HEK293 (cell line): ENCODE results near the gene ALOX15.

Experiments used
- CTCF ChIA-PET: fragments of 350-600 bp; formaldehyde crosslinking; extraction: SDS; loops from one replicate; lab custom pipeline; 2021; ENCODE audit warnings: antibody characterized with exemption; lab: Yijun Ruan, JAX
- POLR2A ChIA-PET: fragments of 300-600 bp; formaldehyde crosslinking; extraction: SDS; loops from one replicate; lab custom pipeline; 2020; ENCODE audit warnings: antibody characterized with exemption, inconsistent platforms; lab: Yijun Ruan, JAX
- H3K27ac ChIP-seq: fragments of 200-500 bp; sonication (Bioruptor generic); 2 replicates; pipeline ENCODE4 v1.5.1; 2014; ENCODE audit warnings: low read depth, low read length, control low read depth, inconsistent platforms; ENCODE audit errors: extremely low read depth
- H3K36me3 ChIP-seq, 2 experiments: fragments of 200-500 bp in 1 of 2; sonication (Bioruptor generic) in 1 of 2; 1 replicate in 1 of 2; 2 replicates in 1 of 2; pipeline ENCODE4 v1.5.1; 2014 to 2017; ENCODE audit warnings: inconsistent platforms in 2 of 2, low read length in 2 of 2; ENCODE audit not compliant: control insufficient read depth in 2 of 2, insufficient read depth in 1 of 2
- H3K4me1 ChIP-seq: fragments of 200-500 bp; sonication (Bioruptor generic); 2 replicates; pipeline ENCODE4 v1.5.1; 2014; ENCODE audit warnings: mild to moderate bottlenecking, low read length, inconsistent platforms; ENCODE audit not compliant: control insufficient read depth, insufficient read depth
- H3K4me3 ChIP-seq: 2 replicates; pipeline ENCODE4 v1.5.1; 2011; ENCODE audit warnings: low read depth, mild to moderate bottlenecking, control low read depth, low read length, moderate library complexity
- H3K9me3 ChIP-seq: fragments of 200-500 bp; sonication (Bioruptor generic); 2 replicates; pipeline ENCODE4 v1.5.1; 2014; ENCODE audit warnings: low read depth, low read length, inconsistent platforms; ENCODE audit not compliant: control insufficient read depth, insufficient read depth
- BCL11A ChIP-seq: fragments of 450-650 bp; formaldehyde crosslinking; IDR thresholded peaks from 2 replicates; pipeline ENCODE4 v1.5.1; 2016; ENCODE audit warnings: low read depth, missing biosample characterization, missing genetic modification characterization
- EGR2 ChIP-seq: fragments of 450-650 bp; formaldehyde crosslinking; IDR thresholded peaks from 2 replicates; pipeline ENCODE4 v1.5.1; 2016; ENCODE audit warnings: low read depth, missing biosample characterization, missing genetic modification characterization
- GFI1B ChIP-seq: fragments of 450-650 bp; formaldehyde crosslinking; IDR thresholded peaks from 2 replicates; pipeline ENCODE4 v1.5.1; 2016; ENCODE audit warnings: missing biosample characterization, missing genetic modification characterization
- IKZF3 ChIP-seq: fragments of 450-650 bp; IDR thresholded peaks from 2 replicates; pipeline ENCODE4 v1.5.0; 2018; ENCODE audit warnings: missing biosample characterization, mild to moderate bottlenecking, missing genetic modification characterization, moderate library complexity
- KLF16 ChIP-seq: fragments of 450-650 bp; formaldehyde crosslinking; IDR thresholded peaks from 2 replicates; pipeline ENCODE4 v1.5.1; 2017; ENCODE audit warnings: missing biosample characterization, missing genetic modification characterization
- OSR2 ChIP-seq: fragments of 450-650 bp; formaldehyde crosslinking; IDR thresholded peaks from 2 replicates; pipeline ENCODE4 v1.5.1; 2016; ENCODE audit warnings: missing biosample characterization, missing genetic modification characterization
- PRDM1 ChIP-seq: fragments of 450-650 bp; formaldehyde crosslinking; IDR thresholded peaks from 2 replicates; pipeline ENCODE4; 2016; ENCODE audit warnings: missing biosample characterization, missing genetic modification characterization
- REPIN1 ChIP-seq: fragments of 450-650 bp; formaldehyde crosslinking; IDR thresholded peaks from 2 replicates; pipeline ENCODE4 v1.5.1; 2017; ENCODE audit warnings: missing biosample characterization, missing genetic modification characterization, low read depth
- SETDB1 ChIP-seq: IDR thresholded peaks from one replicate; pipeline ENCODE4 v1.6.1; 2017; ENCODE audit warnings: mild to moderate bottlenecking, low read length, moderate library complexity, mixed read lengths; ENCODE audit not compliant: insufficient read length
- WT1 ChIP-seq: fragments of 450-650 bp; formaldehyde crosslinking; IDR thresholded peaks from 2 replicates; pipeline ENCODE4 v1.5.1; 2016; ENCODE audit warnings: missing biosample characterization, missing genetic modification characterization
- ZBTB48 ChIP-seq: fragments of 450-650 bp; formaldehyde crosslinking; IDR thresholded peaks from 2 replicates; pipeline ENCODE4 v1.5.1; 2016; ENCODE audit warnings: missing biosample characterization, missing genetic modification characterization
- ZFHX2 ChIP-seq: fragments of 450-650 bp; formaldehyde crosslinking; conservative IDR thresholded peaks from 2 replicates; pipeline ENCODE4 v1.5.1; 2016; ENCODE audit warnings: missing biosample characterization, missing genetic modification characterization
- ZNF121 ChIP-seq: fragments of 450-650 bp; formaldehyde crosslinking; IDR thresholded peaks from 2 replicates; pipeline ENCODE4 v1.5.1; 2016; ENCODE audit warnings: missing biosample characterization, missing genetic modification characterization
- ZNF174 ChIP-seq: fragments of 450-650 bp; formaldehyde crosslinking; IDR thresholded peaks from 2 replicates; pipeline ENCODE4 v1.5.0; 2017; ENCODE audit warnings: missing biosample characterization, mild to moderate bottlenecking, missing genetic modification characterization
- ZNF366 ChIP-seq: fragments of 450-650 bp; formaldehyde crosslinking; conservative IDR thresholded peaks from 2 replicates; pipeline ENCODE4 v1.5.1; 2016; ENCODE audit warnings: missing biosample characterization, missing genetic modification characterization
- ZNF600 ChIP-seq: fragments of 450-650 bp; formaldehyde crosslinking; IDR thresholded peaks from 2 replicates; pipeline ENCODE4 v1.5.1; 2016; ENCODE audit warnings: missing biosample characterization, missing genetic modification characterization
- ZNF670 ChIP-seq: fragments of 450-650 bp; formaldehyde crosslinking; IDR thresholded peaks from 2 replicates; pipeline ENCODE4 v1.5.1; 2016; ENCODE audit warnings: missing biosample characterization, missing genetic modification characterization, low read depth
- ZNF768 ChIP-seq: fragments of 450-650 bp; formaldehyde crosslinking; IDR thresholded peaks from 2 replicates; pipeline ENCODE4 v1.5.1; 2018; ENCODE audit warnings: missing biosample characterization, mild to moderate bottlenecking, missing genetic modification characterization
- ZNF776 ChIP-seq: fragments of 450-650 bp; formaldehyde crosslinking; IDR thresholded peaks from 2 replicates; pipeline ENCODE4 v1.5.0; 2017; ENCODE audit warnings: missing biosample characterization, missing genetic modification characterization, borderline replicate concordance
- ZNF830 ChIP-seq: fragments of 450-650 bp; IDR thresholded peaks from 2 replicates; pipeline ENCODE4 v1.5.0; 2018; ENCODE audit warnings: missing biosample characterization, missing genetic modification characterization, low read depth, mild to moderate bottlenecking, moderate library complexity
- ZSCAN23 ChIP-seq: fragments of 450-650 bp; formaldehyde crosslinking; IDR thresholded peaks from 2 replicates; pipeline ENCODE4 v1.5.1; 2016; ENCODE audit warnings: missing biosample characterization, missing genetic modification characterization
- ZSCAN30 ChIP-seq: fragments of 450-650 bp; IDR thresholded peaks from 2 replicates; pipeline ENCODE4 v1.5.1; 2018; ENCODE audit warnings: missing biosample characterization, mild to moderate bottlenecking, missing genetic modification characterization, moderate library complexity
- TF ChIP-seq, protein P1 (sequence below): fragments of 450-650 bp; formaldehyde crosslinking; IDR thresholded peaks from 2 replicates; pipeline ENCODE4 v1.5.1; 2016; ENCODE audit warnings: missing biosample characterization, missing genetic modification characterization, borderline replicate concordance
- TF ChIP-seq, protein P2 (sequence below): fragments of 450-650 bp; formaldehyde crosslinking; IDR thresholded peaks from 2 replicates; pipeline ENCODE4 v1.5.1; 2016; ENCODE audit warnings: missing biosample characterization, missing genetic modification characterization, borderline replicate concordance
- TF ChIP-seq, protein P3 (sequence below): fragments of 450-650 bp; formaldehyde crosslinking; IDR thresholded peaks from 2 replicates; pipeline ENCODE4 v1.5.1; 2016; ENCODE audit warnings: missing biosample characterization, missing genetic modification characterization, borderline replicate concordance

ALOX15 gene

DNA sequence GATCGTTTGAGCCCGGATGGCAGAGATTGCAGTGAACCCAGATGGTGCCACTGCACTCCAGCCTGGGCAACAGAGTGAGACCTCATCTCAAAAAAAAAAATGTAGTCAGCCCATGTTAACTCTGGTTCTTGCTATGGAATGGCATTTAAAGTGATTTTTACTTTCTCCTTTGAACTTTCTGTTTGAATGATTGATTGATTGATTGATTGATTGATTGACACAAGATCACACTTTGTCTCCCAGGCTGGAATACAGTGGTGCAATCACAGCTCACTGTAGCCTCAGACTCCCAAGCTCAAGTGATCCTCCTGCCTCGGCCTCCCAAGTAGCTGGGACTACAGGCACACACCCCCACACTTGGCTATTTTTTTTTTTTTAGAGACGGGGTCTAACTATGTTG lies 40.2 kb downstream of the ALOX15 start:
- Histone ChIP-seq H3K27ac (no peak overlapping the region), H3K4me1 (peaks cover 27% of the 10 kb centered on the region), H3K9me3 (no peaks in the 10 kb centered on the region), H3K36me3 (no peaks in the 10 kb centered on the region), H3K4me3 (no peak overlapping the region)
- POLR2A ChIA-PET: no interaction called here
- CTCF ChIA-PET: interaction anchor here (0.6 to 4.2 kb wide), 4 partner anchors 8 to 375 kb away, joined by 3 to 22 read pairs (median 9); no protein-coding TSS in a partner anchor
- TF ChIP-seq ZNF366 (tag by site-specific recombination) (no peak), ZNF670 (tag by site-specific recombination) (no peak), ZNF121 (tag by site-specific recombination) (0 out of 2 replicates have a peak, but pooled peaks have one; percentile 70)
- TF ChIP-seq, protein P1, sequence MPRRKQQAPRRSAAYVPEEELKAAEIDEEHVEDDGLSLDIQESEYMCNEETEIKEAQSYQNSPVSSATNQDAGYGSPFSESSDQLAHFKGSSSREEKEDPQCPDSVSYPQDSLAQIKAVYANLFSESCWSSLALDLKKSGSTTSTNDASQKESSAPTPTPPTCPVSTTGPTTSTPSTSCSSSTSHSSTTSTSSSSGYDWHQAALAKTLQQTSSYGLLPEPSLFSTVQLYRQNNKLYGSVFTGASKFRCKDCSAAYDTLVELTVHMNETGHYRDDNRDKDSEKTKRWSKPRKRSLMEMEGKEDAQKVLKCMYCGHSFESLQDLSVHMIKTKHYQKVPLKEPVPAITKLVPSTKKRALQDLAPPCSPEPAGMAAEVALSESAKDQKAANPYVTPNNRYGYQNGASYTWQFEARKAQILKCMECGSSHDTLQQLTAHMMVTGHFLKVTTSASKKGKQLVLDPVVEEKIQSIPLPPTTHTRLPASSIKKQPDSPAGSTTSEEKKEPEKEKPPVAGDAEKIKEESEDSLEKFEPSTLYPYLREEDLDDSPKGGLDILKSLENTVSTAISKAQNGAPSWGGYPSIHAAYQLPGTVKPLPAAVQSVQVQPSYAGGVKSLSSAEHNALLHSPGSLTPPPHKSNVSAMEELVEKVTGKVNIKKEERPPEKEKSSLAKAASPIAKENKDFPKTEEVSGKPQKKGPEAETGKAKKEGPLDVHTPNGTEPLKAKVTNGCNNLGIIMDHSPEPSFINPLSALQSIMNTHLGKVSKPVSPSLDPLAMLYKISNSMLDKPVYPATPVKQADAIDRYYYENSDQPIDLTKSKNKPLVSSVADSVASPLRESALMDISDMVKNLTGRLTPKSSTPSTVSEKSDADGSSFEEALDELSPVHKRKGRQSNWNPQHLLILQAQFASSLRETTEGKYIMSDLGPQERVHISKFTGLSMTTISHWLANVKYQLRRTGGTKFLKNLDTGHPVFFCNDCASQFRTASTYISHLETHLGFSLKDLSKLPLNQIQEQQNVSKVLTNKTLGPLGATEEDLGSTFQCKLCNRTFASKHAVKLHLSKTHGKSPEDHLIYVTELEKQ: peak; percentile 66; the same call in 1 of the 2 replicates

DNA sequence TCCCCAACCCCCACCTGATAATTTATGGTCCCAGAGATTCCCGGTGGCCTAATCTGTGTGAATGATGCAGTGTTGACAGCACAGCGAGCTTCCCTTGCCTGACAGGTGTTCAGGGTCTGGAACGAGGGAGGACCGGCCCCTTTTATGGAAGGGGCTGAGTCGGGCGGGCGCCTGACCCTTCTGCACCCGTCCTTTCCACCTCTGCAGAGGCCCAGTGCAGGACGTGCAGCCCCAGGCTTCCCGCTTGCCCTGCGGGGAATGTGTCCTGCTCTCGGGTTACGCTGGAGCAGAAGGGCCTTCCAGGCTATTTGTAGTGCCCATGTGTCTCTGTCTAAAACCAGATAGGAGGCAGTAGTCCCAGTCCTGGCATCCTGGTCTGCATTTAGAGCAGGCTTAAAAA lies 40.9 kb downstream of the ALOX15 start:
- CTCF ChIA-PET: interaction anchor here (0.6 to 4.2 kb wide), 7 partner anchors 9 to 62 kb away, joined by 3 to 22 read pairs (median 3); no protein-coding TSS in a partner anchor
- H3K4me3 ChIP-seq: no peak overlapping the region
- TF ChIP-seq ZNF174 (tag by site-specific recombination) (no peak), PRDM1 (no peak), ZNF768 (tag by site-specific recombination) (no peak), EGR2 (tag by site-specific recombination) (no peak), KLF16 (no peak), ZNF776 (tag by site-specific recombination) (no peak), GFI1B (tag by site-specific recombination) (no peak), ZNF830 (tag by site-specific recombination) (no peak), ZBTB48 (tag by site-specific recombination) (0 out of 2 replicates have a peak, but pooled peaks have one; percentile 6), ZNF600 (tag by site-specific recombination) (peak; percentile 36; the same call in 1 of the 2 replicates), IKZF3 (tag by site-specific recombination) (peak; percentile 10; the same call in 1 of the 2 replicates), SETDB1 (no peak), REPIN1 (tag by site-specific recombination) (no peak), ZSCAN30 (tag by site-specific recombination) (no peak), WT1 (tag by site-specific recombination) (no peak), BCL11A (no peak), OSR2 (peak; percentile 70; the same call in 1 of the 2 replicates), ZFHX2 (no peak), ZSCAN23 (tag by site-specific recombination) (no peak)
- TF ChIP-seq, protein P2, sequence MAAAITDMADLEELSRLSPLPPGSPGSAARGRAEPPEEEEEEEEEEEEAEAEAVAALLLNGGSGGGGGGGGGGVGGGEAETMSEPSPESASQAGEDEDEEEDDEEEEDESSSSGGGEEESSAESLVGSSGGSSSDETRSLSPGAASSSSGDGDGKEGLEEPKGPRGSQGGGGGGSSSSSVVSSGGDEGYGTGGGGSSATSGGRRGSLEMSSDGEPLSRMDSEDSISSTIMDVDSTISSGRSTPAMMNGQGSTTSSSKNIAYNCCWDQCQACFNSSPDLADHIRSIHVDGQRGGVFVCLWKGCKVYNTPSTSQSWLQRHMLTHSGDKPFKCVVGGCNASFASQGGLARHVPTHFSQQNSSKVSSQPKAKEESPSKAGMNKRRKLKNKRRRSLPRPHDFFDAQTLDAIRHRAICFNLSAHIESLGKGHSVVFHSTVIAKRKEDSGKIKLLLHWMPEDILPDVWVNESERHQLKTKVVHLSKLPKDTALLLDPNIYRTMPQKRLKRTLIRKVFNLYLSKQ (tag by site-specific recombination): no peak
- TF ChIP-seq, protein P3, sequence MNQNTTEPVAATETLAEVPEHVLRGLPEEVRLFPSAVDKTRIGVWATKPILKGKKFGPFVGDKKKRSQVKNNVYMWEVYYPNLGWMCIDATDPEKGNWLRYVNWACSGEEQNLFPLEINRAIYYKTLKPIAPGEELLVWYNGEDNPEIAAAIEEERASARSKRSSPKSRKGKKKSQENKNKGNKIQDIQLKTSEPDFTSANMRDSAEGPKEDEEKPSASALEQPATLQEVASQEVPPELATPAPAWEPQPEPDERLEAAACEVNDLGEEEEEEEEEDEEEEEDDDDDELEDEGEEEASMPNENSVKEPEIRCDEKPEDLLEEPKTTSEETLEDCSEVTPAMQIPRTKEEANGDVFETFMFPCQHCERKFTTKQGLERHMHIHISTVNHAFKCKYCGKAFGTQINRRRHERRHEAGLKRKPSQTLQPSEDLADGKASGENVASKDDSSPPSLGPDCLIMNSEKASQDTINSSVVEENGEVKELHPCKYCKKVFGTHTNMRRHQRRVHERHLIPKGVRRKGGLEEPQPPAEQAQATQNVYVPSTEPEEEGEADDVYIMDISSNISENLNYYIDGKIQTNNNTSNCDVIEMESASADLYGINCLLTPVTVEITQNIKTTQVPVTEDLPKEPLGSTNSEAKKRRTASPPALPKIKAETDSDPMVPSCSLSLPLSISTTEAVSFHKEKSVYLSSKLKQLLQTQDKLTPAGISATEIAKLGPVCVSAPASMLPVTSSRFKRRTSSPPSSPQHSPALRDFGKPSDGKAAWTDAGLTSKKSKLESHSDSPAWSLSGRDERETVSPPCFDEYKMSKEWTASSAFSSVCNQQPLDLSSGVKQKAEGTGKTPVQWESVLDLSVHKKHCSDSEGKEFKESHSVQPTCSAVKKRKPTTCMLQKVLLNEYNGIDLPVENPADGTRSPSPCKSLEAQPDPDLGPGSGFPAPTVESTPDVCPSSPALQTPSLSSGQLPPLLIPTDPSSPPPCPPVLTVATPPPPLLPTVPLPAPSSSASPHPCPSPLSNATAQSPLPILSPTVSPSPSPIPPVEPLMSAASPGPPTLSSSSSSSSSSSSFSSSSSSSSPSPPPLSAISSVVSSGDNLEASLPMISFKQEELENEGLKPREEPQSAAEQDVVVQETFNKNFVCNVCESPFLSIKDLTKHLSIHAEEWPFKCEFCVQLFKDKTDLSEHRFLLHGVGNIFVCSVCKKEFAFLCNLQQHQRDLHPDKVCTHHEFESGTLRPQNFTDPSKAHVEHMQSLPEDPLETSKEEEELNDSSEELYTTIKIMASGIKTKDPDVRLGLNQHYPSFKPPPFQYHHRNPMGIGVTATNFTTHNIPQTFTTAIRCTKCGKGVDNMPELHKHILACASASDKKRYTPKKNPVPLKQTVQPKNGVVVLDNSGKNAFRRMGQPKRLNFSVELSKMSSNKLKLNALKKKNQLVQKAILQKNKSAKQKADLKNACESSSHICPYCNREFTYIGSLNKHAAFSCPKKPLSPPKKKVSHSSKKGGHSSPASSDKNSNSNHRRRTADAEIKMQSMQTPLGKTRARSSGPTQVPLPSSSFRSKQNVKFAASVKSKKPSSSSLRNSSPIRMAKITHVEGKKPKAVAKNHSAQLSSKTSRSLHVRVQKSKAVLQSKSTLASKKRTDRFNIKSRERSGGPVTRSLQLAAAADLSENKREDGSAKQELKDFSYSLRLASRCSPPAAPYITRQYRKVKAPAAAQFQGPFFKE (tag by site-specific recombination): no peak

More for the DNA sequence above, 40.9 kb downstream of the ALOX15 start:
- POLR2A ChIA-PET: interaction anchor here (2.9 kb wide), 1 partner anchor 16 kb away, joined by 12 read pairs; the partner anchor contains the start of gene SMTNL2
- H3K4me1 ChIP-seq: peaks cover 27% of the 10 kb centered on the region
- H3K9me3 ChIP-seq: no peaks in the 10 kb centered on the region
- no peaks in the 10 kb centered on the region for H3K36me3 ChIP-seq
- peak overlapping the region; percentile 57; the same call in 1 of the 2 replicates for H3K27ac ChIP-seq
